HepG2 (cell line): ENCODE data around the gene GATC. TPM values are rescaled to one million over a fixed set of nuclear protein-coding genes. Genes with fewer than 3 reads are reported as not detected.
A peak's percentile ranks its signal among the peaks of the same experiment; 100 is the strongest.

ENCODE experiments used
- CHD4 ChIP-seq: fragments of 200-600 bp; sonication (generic); IDR thresholded peaks from 2 replicates; pipeline ENCODE4 v1.7.0; 2017; ENCODE audit warnings: mild to moderate bottlenecking, low read length, borderline replicate concordance
- CREM ChIP-seq, 2 experiments: sonication (generic) in 1 of 2; formaldehyde crosslinking in 1 of 2; IDR thresholded peaks; 2 replicates each; pipeline versions ENCODE4 v1.4.0 to v1.6.1; 2016 to 2020; ENCODE audit warnings: antibody characterized with exemption in 1 of 2, mild to moderate bottlenecking in 1 of 2, missing genetic modification reagents in 1 of 2
- GMEB2 ChIP-seq: IDR thresholded peaks from 2 replicates; pipeline ENCODE4 v1.6.1; 2016; ENCODE audit warnings: missing biosample characterization, missing genetic modification reagents, low read depth
- JUNB ChIP-seq: sonication (generic); formaldehyde crosslinking; IDR thresholded peaks from 2 replicates; pipeline ENCODE4 v1.8.0; 2022; ENCODE audit warnings: missing genetic modification reagents, mild to moderate bottlenecking, borderline replicate concordance
- MTERF4 ChIP-seq: sonication (generic); formaldehyde crosslinking; IDR thresholded peaks from 2 replicates; pipeline ENCODE4 v1.8.0; 2023; ENCODE audit warnings: mild to moderate bottlenecking, missing genetic modification reagents
- MTF2 ChIP-seq: sonication (generic); formaldehyde crosslinking; IDR thresholded peaks from 2 replicates; pipeline ENCODE4 v1.5.0; 2020; ENCODE audit warnings: missing genetic modification reagents, borderline replicate concordance
- NR2F6 ChIP-seq, 2 experiments: IDR thresholded peaks; 2 replicates each; pipeline ENCODE4 v1.6.1; 2016; ENCODE audit warnings: antibody characterized with exemption in 1 of 2, mild to moderate bottlenecking in 1 of 2
- POLR2G ChIP-seq: fragments of 200-400 bp; formaldehyde crosslinking; IDR thresholded peaks from 2 replicates; pipeline ENCODE4 v1.6.1; 2018; ENCODE audit warnings: mild to moderate bottlenecking, low read depth, low read length, moderate library complexity
- SSRP1 ChIP-seq: IDR thresholded peaks from 2 replicates; pipeline ENCODE4 v1.6.1; 2016; ENCODE audit warnings: control low read depth
- TBL1XR1 ChIP-seq: fragments of 150-350 bp; IDR thresholded peaks from 2 replicates; pipeline ENCODE4 v1.6.1; 2014; ENCODE audit warnings: borderline replicate concordance, low read length; ENCODE audit not compliant: partially characterized antibody
- U2AF1 ChIP-seq: fragments of 200-400 bp; formaldehyde crosslinking; optimal IDR thresholded peaks from 2 replicates; pipeline ENCODE3; 2017; ENCODE audit warnings: mild to moderate bottlenecking, low read depth, low read length
- ZNF234 ChIP-seq: sonication (generic); formaldehyde crosslinking; conservative IDR thresholded peaks from 2 replicates; pipeline ENCODE4 v1.5.1; 2020; ENCODE audit warnings: mild to moderate bottlenecking, missing genetic modification reagents
- ZNF24 ChIP-seq: fragments of 450-650 bp; IDR thresholded peaks from 2 replicates; pipeline ENCODE4 v1.6.1; 2017; ENCODE audit warnings: antibody characterized with exemption, mild to moderate bottlenecking
- ZNF264 ChIP-seq: sonication (generic); formaldehyde crosslinking; IDR thresholded peaks from 2 replicates; pipeline ENCODE4 v1.4.0; 2020; ENCODE audit warnings: missing genetic modification reagents
- ZNF318 ChIP-seq: sonication (generic); formaldehyde crosslinking; IDR thresholded peaks from 2 replicates; pipeline ENCODE4 v1.4.0; 2020; ENCODE audit warnings: mild to moderate bottlenecking, missing genetic modification reagents
- ZNF816 ChIP-seq: sonication (generic); formaldehyde crosslinking; IDR thresholded peaks from 2 replicates; pipeline ENCODE4 v1.8.0; 2022; ENCODE audit warnings: missing genetic modification reagents, mild to moderate bottlenecking, borderline replicate concordance
- ZSCAN5A ChIP-seq: sonication (generic); formaldehyde crosslinking; IDR thresholded peaks from 2 replicates; pipeline ENCODE4 v1.8.0; 2022; ENCODE audit warnings: mild to moderate bottlenecking, missing genetic modification reagents, borderline replicate concordance
- polyA plus RNA-seq, 8 experiments: library from polyadenylated mRNA; depleted of rRNA in 3 of 8; stranded (reverse) in 7 of 8; unstranded in 1 of 8; fragments of >200 nt; fragmentation: Illumina TruSeq in 4 of 8; extraction: Trizol in 4 of 8; gene quantifications; 2 replicates each; pipeline versions ENCODE4 v1.2.1 to v1.2.3, GENCODE V29; 2011 to 2016; ENCODE audit warnings: low read depth in 4 of 8, missing spikeins in 1 of 8, mixed read lengths in 1 of 8; ENCODE audit not compliant: insufficient read depth in 1 of 8
- total RNA-seq, 5 experiments: library from RNA; depleted of rRNA; stranded (reverse); fragments of >200 nt; fragmentation: Illumina TruSeq; extraction: Trizol; gene quantifications; 2 replicates each; pipeline ENCODE4 v1.2.3, GENCODE V29; 2016; ENCODE audit warnings: low read depth in 1 of 5

GATC gene
- total and polyA plus RNA-seq, 2 of the 13 experiments (the other 11 are each of a cell fraction or from before 2014, with no cell fraction given), result 17.7 to 29.7 TPM

GRCh38 chr12:120437735-120438494, 8.3 kb upstream of the GATC start, which contains the start of gene COX6A1 (continued):
- TF ChIP-seq MTERF4 (peak; percentile 86), TBL1XR1 (no peak), MTF2 (CRISPR knock-in tag) (no peak), ZNF318 (CRISPR knock-in tag) (no peak; the same call in 1 of the 2 replicates), POLR2G (peak; percentile 93), CREM (IDR thresholded peaks at IDR 0.05) (peak; percentile 47; the same call in 1 of the 2 replicates), CREM (CRISPR knock-in tag; IDR thresholded peaks at IDR 0.05) (no peak), CHD4 (no peak), ZSCAN5A (CRISPR knock-in tag) (no peak), SSRP1 (CRISPR knock-in tag) (no peak), ZNF24 (no peak), ZNF816 (CRISPR knock-in tag) (no peak), NR2F6 (IDR thresholded peaks at IDR 0.05) (no peak), NR2F6 (CRISPR knock-in tag; IDR thresholded peaks at IDR 0.05) (peak; percentile 5; the same call in 1 of the 2 replicates), ZNF264 (CRISPR knock-in tag) (peak; percentile 47; the same call in 1 of the 2 replicates), ZNF234 (CRISPR knock-in tag) (no peak), JUNB (CRISPR knock-in tag) (no peak), U2AF1 (no peak), GMEB2 (no peak)
